ENCODE data around the gene OSBPL1A. TPM values are rescaled to one million over a fixed set of nuclear protein-coding genes. Genes with fewer than 3 reads are reported as not detected.
A peak's percentile ranks its signal among the peaks of the same experiment; 100 is the strongest.

The OSBPL1A gene
- total RNA-seq, 1 experiment from 2014 or later = 16.4 TPM

DNA sequence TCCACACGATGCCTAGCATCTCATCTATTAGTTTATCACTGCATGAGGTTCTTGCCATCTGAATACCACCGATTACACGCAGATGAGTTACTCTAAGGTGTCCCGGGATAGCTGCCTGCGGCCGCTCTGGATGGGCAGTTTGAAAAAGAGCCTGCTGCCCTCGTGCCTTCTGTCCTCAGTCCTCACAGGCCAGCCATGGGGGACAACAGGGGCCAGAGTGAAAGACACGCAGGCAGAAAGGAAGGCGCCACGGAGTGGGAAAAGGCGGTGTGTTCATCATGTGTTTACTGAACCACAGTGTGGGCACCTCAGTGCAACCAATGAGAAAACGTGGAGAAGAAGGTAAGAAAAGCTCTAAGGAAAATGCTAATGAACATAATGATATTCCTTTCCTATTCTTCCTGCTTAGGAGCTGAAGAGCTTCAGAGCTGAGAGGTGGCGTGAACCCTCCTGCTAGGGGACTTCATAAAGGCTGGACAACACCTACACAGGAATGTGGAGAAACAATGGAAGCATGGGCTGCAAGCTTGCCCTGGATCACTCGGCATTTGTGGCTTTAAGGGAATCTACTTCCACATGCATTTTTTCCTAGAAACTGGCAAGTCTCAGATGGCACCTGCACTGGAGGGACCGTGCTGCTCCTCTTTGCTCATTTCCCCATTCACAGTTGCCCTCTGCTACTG is 207.8 kb downstream of the OSBPL1A start:
- no peaks in the 10 kb centered on the region for H3K36me3 ChIP-seq
- H3K27me3 ChIP-seq = no peaks in the 10 kb centered on the region
- DNase-seq = no peak
- H3K9me3 ChIP-seq (replicated peaks) = no peaks in the 10 kb centered on the region
- H3K27ac ChIP-seq = no peak overlapping the region
- H3K4me3 ChIP-seq = no peak overlapping the region
- H3K4me1 ChIP-seq = peaks cover 8% of the 10 kb centered on the region; the same call in 1 of the 2 replicates

- no peak overlapping the region for H3K4me3 ChIP-seq
- no peaks in the 10 kb centered on the region for H3K27me3 ChIP-seq
- no peak for DNase-seq
- H3K4me1 ChIP-seq = peaks cover 8% of the 10 kb centered on the region; the same call in 1 of the 2 replicates
- H3K9me3 ChIP-seq (replicated peaks) = no peaks in the 10 kb centered on the region
- no peaks in the 10 kb centered on the region for H3K36me3 ChIP-seq
- H3K27ac ChIP-seq = no peak overlapping the region
These were observed 208.6 kb downstream of the OSBPL1A start for GRCh38 chr18:24189007-24189528.

DNA sequence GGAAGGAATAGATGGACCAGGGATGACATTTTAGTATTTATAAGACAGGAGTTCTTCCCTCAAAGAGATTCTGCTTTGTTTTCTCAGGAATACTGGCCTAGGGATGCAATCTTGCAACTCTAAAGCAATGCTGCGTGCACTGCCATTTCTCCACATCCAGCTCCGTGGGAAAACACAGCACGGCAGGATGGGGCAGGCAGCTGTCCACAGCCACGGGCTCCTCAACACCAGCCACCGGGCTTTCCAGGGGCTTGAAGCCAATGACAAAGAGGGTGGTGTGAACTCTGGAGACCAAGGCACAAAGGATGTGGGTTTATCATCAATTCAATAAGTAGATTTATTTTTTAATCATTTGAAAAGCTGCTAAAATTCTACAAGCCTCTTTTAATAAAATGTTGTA is 209.5 kb downstream of the OSBPL1A start:
- H3K27ac ChIP-seq = no peak overlapping the region
- H3K36me3 ChIP-seq = no peaks in the 10 kb centered on the region
- H3K4me3 ChIP-seq = no peak overlapping the region
- no peaks in the 10 kb centered on the region for H3K27me3 ChIP-seq
- no peaks in the 10 kb centered on the region for H3K9me3 ChIP-seq (replicated peaks)
- peaks cover 8% of the 10 kb centered on the region; the same call in 1 of the 2 replicates for H3K4me1 ChIP-seq
- DNase-seq = no peak

DNA sequence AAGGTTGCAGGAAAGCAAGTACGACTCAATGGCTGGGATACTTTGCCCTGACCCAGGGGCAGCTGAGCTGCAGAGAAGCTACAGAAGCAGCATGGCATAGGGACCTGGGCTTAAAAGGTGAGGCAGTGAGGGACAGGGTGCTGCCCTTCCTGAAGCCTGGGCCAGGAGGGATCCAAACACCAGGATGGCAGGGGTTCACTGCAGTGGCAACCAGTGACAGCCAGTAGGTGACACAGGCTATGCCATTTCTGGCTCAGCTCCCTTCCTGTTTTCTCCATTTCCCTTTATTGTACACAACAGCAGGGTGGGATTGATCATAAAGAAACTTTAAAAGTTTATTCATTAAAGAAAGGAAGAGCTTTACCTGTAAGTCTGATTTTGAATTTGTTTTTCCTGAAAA is 209.9 kb downstream of the OSBPL1A start:
- Histone ChIP-seq H3K36me3 (no peaks in the 10 kb centered on the region), H3K27ac (no peak overlapping the region), H3K27me3 (no peaks in the 10 kb centered on the region), H3K9me3 (replicated peaks) (no peaks in the 10 kb centered on the region), H3K4me1 (peaks cover 8% of the 10 kb centered on the region; the same call in 1 of the 2 replicates), H3K4me3 (no peak overlapping the region)
- DNase-seq = no peak

DNA sequence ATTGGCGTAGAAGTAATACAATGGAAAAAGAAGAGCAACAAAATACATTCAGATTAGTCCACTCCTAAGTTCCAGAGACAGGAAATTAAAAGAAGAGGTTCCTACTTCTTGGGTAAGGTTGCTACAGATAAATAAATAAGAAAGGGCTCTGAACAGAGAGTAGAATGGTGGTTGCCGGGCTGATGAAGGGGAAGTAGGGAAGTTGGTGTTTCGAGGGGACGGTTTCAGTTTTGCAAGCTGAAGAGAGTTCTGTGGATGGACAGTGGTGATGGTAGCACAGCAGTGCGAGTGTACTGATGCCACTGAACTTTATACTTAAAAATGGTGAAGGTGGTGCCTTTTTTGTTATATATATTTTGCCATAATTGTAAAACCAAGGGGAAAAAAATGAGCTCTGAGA is 210.6 kb downstream of the OSBPL1A start:
- no peaks in the 10 kb centered on the region for H3K36me3 ChIP-seq
- H3K4me1 ChIP-seq = peaks cover 8% of the 10 kb centered on the region; the same call in 1 of the 2 replicates
- no peak overlapping the region for H3K4me3 ChIP-seq
- no peak for DNase-seq
- H3K27me3 ChIP-seq = no peaks in the 10 kb centered on the region
- no peaks in the 10 kb centered on the region for H3K9me3 ChIP-seq (replicated peaks)
- H3K27ac ChIP-seq = no peak overlapping the region

GRCh38 chr18:24185805-24186204 is 211.8 kb downstream of the OSBPL1A start:
- Histone ChIP-seq H3K4me1 (peaks cover 5% of the 10 kb centered on the region; the same call in 1 of the 2 replicates), H3K27ac (no peak overlapping the region), H3K27me3 (no peaks in the 10 kb centered on the region), H3K9me3 (replicated peaks) (no peaks in the 10 kb centered on the region), H3K4me3 (no peak overlapping the region), H3K36me3 (no peaks in the 10 kb centered on the region)
- DNase-seq = no peak

DNA sequence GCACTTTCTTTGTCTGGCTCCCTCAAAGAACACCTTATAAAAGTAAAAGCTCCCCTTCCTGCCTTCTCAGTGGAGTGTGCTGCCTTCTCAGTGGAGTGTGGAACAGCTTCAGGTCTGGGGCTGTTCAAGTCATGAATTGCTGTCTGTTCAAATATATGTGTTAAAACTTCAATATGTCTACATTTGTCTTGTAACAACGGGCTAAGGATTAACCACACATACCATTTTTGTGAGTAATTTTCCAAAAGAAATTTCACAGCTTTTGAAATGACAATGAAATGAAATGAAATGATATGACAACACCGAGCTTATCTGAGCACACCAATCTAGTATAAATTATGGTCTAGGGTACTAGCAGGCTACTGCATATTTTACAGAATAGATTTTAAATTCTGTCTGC is 215.8 kb downstream of the OSBPL1A start:
- Histone ChIP-seq H3K4me3 (no peak overlapping the region), H3K9me3 (replicated peaks) (no peaks in the 10 kb centered on the region), H3K27ac (no peak overlapping the region), H3K27me3 (no peaks in the 10 kb centered on the region), H3K36me3 (no peaks in the 10 kb centered on the region), H3K4me1 (no peaks in the 10 kb centered on the region)
- DNase-seq = no peak

GRCh38 chr18:24180048-24180447 is 217.6 kb downstream of the OSBPL1A start:
- H3K9me3 ChIP-seq (replicated peaks) = no peaks in the 10 kb centered on the region
- no peaks in the 10 kb centered on the region for H3K4me1 ChIP-seq
- H3K4me3 ChIP-seq = no peak overlapping the region
- DNase-seq = no peak
- H3K27ac ChIP-seq = no peak overlapping the region
- H3K27me3 ChIP-seq = no peaks in the 10 kb centered on the region
- H3K36me3 ChIP-seq = no peaks in the 10 kb centered on the region

- H3K4me3 ChIP-seq = no peak overlapping the region
- no peaks in the 10 kb centered on the region for H3K27me3 ChIP-seq
- H3K27ac ChIP-seq = no peak overlapping the region
- H3K9me3 ChIP-seq (replicated peaks) = no peaks in the 10 kb centered on the region
- no peaks in the 10 kb centered on the region for H3K36me3 ChIP-seq
- DNase-seq = no peak
- H3K4me1 ChIP-seq = no peaks in the 10 kb centered on the region
These were observed 220.0 kb downstream of the OSBPL1A start for GRCh38 chr18:24177499-24178133.

GRCh38 chr18:24176727-24177416 is 220.8 kb downstream of the OSBPL1A start:
- Histone ChIP-seq H3K36me3 (no peaks in the 10 kb centered on the region), H3K4me1 (no peaks in the 10 kb centered on the region), H3K27ac (no peak overlapping the region), H3K4me3 (no peak overlapping the region), H3K27me3 (no peaks in the 10 kb centered on the region), H3K9me3 (replicated peaks) (no peaks in the 10 kb centered on the region)
- peak; percentile 43 to 65 for DNase-seq

GRCh38 chr18:24173997-24174396 is 223.6 kb downstream of the OSBPL1A start:
- Histone ChIP-seq H3K27ac (no peak overlapping the region), H3K9me3 (replicated peaks) (no peaks in the 10 kb centered on the region), H3K27me3 (no peaks in the 10 kb centered on the region), H3K4me1 (no peaks in the 10 kb centered on the region), H3K36me3 (no peaks in the 10 kb centered on the region), H3K4me3 (no peak overlapping the region)
- no peak for DNase-seq

DNA sequence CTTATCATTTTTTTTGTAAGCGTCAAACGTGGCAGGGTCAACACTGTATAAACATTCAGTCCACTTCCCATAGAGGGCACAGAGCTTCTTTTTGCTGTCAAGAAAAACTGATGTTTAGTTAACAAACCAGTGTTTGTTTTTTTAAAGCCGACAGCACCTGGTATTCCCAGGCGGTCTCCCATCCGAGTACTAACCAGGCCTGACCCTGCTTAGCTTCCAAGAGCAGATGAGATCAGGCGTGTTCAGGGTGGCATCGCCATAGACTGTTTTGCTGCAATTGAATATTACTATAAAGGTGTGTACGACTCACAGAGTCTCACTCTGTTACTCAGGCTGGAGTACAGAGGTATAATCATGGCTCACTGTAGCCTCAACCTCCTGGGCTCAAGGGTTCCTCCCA is 227.3 kb downstream of the OSBPL1A start:
- no peak for DNase-seq
- Histone ChIP-seq H3K36me3 (no peaks in the 10 kb centered on the region), H3K9me3 (replicated peaks) (no peaks in the 10 kb centered on the region), H3K4me1 (no peaks in the 10 kb centered on the region), H3K27me3 (no peaks in the 10 kb centered on the region), H3K27ac (no peak overlapping the region), H3K4me3 (no peak overlapping the region)

- no peak overlapping the region for H3K4me3 ChIP-seq
- H3K27ac ChIP-seq = no peak overlapping the region
- no peak for DNase-seq
- H3K36me3 ChIP-seq = no peaks in the 10 kb centered on the region
- H3K27me3 ChIP-seq = no peaks in the 10 kb centered on the region
- no peaks in the 10 kb centered on the region for H3K4me1 ChIP-seq
- no peaks in the 10 kb centered on the region for H3K9me3 ChIP-seq (replicated peaks)
These were observed 229.1 kb downstream of the OSBPL1A start for GRCh38 chr18:24168496-24168895.

DNA sequence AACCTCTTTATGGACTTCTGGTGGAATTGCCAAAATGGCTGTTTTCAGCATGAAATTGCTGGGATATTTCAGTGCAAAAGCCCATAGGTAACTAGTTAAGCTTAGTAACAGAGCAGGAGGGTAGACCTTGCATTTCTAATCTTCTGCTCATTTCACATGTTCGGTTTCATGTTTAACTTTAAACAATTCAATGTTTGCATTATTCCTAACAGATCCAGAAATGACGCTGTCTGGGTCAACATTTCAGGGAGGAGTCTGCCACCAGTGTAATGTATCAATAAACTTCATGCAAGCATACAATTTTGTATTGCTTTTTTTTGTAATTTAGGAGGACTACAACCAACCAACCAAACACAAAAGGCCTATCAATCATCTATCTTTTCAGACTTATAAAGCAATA is 236.3 kb downstream of the OSBPL1A start:
- Histone ChIP-seq H3K9me3 (replicated peaks) (no peaks in the 10 kb centered on the region), H3K4me1 (peaks cover 2% of the 10 kb centered on the region; the same call in 1 of the 2 replicates), H3K36me3 (no peaks in the 10 kb centered on the region)

GRCh38 chr18:24160086-24160485 is 237.5 kb downstream of the OSBPL1A start:
- no peak overlapping the region for H3K4me3 ChIP-seq
- H3K27ac ChIP-seq = no peak overlapping the region
- peak in 1 of 2 experiments; percentile 7 for DNase-seq
- no peaks in the 10 kb centered on the region for H3K36me3 ChIP-seq
- H3K4me1 ChIP-seq = peaks cover 2% of the 10 kb centered on the region; the same call in 1 of the 2 replicates
- no peaks in the 10 kb centered on the region for H3K9me3 ChIP-seq (replicated peaks)
- H3K27me3 ChIP-seq = no peaks in the 10 kb centered on the region

More for the DNA sequence above, 236.3 kb downstream of the OSBPL1A start:
- DNase-seq = no peak
- H3K27me3 ChIP-seq = no peaks in the 10 kb centered on the region
- H3K27ac ChIP-seq = no peak overlapping the region
- H3K4me3 ChIP-seq = no peak overlapping the region

Data from SJCRH30 (cell line).